Right lobe of liver (tissue), 4 donors: ENCODE measurements around the gene DLG2.

Experiments used
- POLR2A ChIP-seq: fragments of 450-650 bp; IDR thresholded peaks from one replicate; pipeline ENCODE4 v1.6.1; 2017; ENCODE audit warnings: antibody characterized with exemption, mild to moderate bottlenecking
- TF ChIP-seq, protein P1 (sequence below), 4 donors: fragments of 200-600 bp in 3 of 4; fragments of 450-650 bp in 1 of 4; IDR thresholded peaks; one replicate each; pipeline versions ENCODE4 v1.5.1 to v1.8.0; 2016 to 2022; ENCODE audit warnings: antibody characterized with exemption in 4 of 4, mild to moderate bottlenecking in 2 of 4
- donor health status: DM: no; HTN: no; CAD: no.
- donor health status: DM: no; HTN: no; CAD: no.
- donor health status: DM: no; HTN: yes; CAD: no.

- TF ChIP-seq, protein P1, sequence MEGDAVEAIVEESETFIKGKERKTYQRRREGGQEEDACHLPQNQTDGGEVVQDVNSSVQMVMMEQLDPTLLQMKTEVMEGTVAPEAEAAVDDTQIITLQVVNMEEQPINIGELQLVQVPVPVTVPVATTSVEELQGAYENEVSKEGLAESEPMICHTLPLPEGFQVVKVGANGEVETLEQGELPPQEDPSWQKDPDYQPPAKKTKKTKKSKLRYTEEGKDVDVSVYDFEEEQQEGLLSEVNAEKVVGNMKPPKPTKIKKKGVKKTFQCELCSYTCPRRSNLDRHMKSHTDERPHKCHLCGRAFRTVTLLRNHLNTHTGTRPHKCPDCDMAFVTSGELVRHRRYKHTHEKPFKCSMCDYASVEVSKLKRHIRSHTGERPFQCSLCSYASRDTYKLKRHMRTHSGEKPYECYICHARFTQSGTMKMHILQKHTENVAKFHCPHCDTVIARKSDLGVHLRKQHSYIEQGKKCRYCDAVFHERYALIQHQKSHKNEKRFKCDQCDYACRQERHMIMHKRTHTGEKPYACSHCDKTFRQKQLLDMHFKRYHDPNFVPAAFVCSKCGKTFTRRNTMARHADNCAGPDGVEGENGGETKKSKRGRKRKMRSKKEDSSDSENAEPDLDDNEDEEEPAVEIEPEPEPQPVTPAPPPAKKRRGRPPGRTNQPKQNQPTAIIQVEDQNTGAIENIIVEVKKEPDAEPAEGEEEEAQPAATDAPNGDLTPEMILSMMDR (IDR thresholded peaks at IDR 0.05), result no peak
- no peak for TF ChIP-seq POLR2A
Measured at GRCh38 chr11:85596886-85597285, 30.3 kb downstream of the DLG2 start.
